Endothelial cell of umbilical vein (primary cell): Measurements from ENCODE around the gene FALEC. TPM values are rescaled to one million over a fixed set of nuclear protein-coding genes. Genes with fewer than 3 reads are reported as not detected.

ENCODE experiments used
- BruUV-seq: library from RNA; stranded (reverse); fragments of 400-500 nt; replicated peaks from 2 replicates; lab custom pipeline; 2021; lab: Mats Ljungman, UMichigan
- CTCF ChIA-PET: fragments of 300-600, 350-600 bp; sonication (Branson Sonifier 250); formaldehyde crosslinking; loops from one replicate; lab custom pipeline; 2021; ENCODE audit warnings: antibody characterized with exemption, inconsistent platforms; lab: Charles Lee
- POLR2A ChIA-PET: fragments of 300-600, 350-600 bp; sonication (Branson Sonifier 250); formaldehyde crosslinking; loops from one replicate; lab custom pipeline; 2021; ENCODE audit warnings: antibody characterized with exemption, inconsistent platforms; lab: Charles Lee
- DNase-seq: peaks from one replicate; pipeline ENCODE4 v3.0.0-alpha.2; 2011; ENCODE audit warnings: low read depth, low spot score
- FAIRE-seq: peaks from 2 replicates; lab custom pipeline; 2011; peaks lifted over from hg19 to GRCh38; lab: Jason Lieb, UNC
- H2AFZ ChIP-seq: 2 replicates; pipeline ENCODE4 v1.6.0; 2012; ENCODE audit warnings: low read depth, low read length, control low read depth, inconsistent platforms
- H3K27ac ChIP-seq: 2 replicates; pipeline ENCODE4 v1.5.1; 2011; ENCODE audit warnings: low read depth, mild to moderate bottlenecking, control low read depth, low read length, moderate library complexity; ENCODE audit not compliant: insufficient read depth
- H3K27me3 ChIP-seq, 2 experiments: 2 replicates each; pipeline versions ENCODE4 v1.6.0 to v1.6.1; 2011; ENCODE audit warnings: low read length in 2 of 2, mixed read lengths in 1 of 2; ENCODE audit not compliant: control insufficient read depth in 2 of 2, insufficient read depth in 2 of 2
- H3K36me3 ChIP-seq, 2 experiments: 2 replicates in 1 of 2; 3 replicates in 1 of 2; pipeline ENCODE4 v1.5.1; 2011; ENCODE audit warnings: low read length in 2 of 2, mild to moderate bottlenecking in 1 of 2, moderate library complexity in 1 of 2; ENCODE audit not compliant: control insufficient read depth in 2 of 2, insufficient read depth in 2 of 2; ENCODE audit errors: extremely low read depth in 1 of 2
- H3K4me1 ChIP-seq: 3 replicates; pipeline ENCODE4 v1.5.1; 2011; ENCODE audit warnings: mild to moderate bottlenecking, low read length; ENCODE audit not compliant: control insufficient read depth, insufficient read depth; ENCODE audit errors: extremely low read depth
- H3K4me2 ChIP-seq: 2 replicates; pipeline ENCODE4 v1.6.1; 2011; ENCODE audit warnings: low read length, control low read depth, mixed read lengths; ENCODE audit not compliant: insufficient read depth
- H3K4me3 ChIP-seq, 3 experiments: fragments of 200-600 bp in 1 of 3; sonication (generic), shearing (Covaris generic) in 1 of 3; replicated peaks in 1 of 3; 2 replicates each; pipeline ENCODE4 v1.5.1; 2011 to 2016; ENCODE audit warnings: control low read depth in 3 of 3, low read length in 3 of 3, mild to moderate bottlenecking in 2 of 3, inconsistent platforms in 1 of 3, low read depth in 1 of 3, moderate library complexity in 1 of 3; ENCODE audit not compliant: insufficient read depth in 1 of 3
- H3K79me2 ChIP-seq: 2 replicates; pipeline ENCODE4 v1.6.0; 2012; ENCODE audit warnings: low read length, inconsistent platforms; ENCODE audit not compliant: control insufficient read depth, insufficient read depth
- H3K9ac ChIP-seq: replicated peaks from 2 replicates; pipeline ENCODE3; 2011; ENCODE audit warnings: low read length, control low read depth; ENCODE audit not compliant: insufficient read depth; ENCODE audit errors: extremely low read depth
- H3K9me1 ChIP-seq: replicated peaks from 3 replicates; pipeline ENCODE4 v1.6.0; 2011; ENCODE audit warnings: mild to moderate bottlenecking, low read length; ENCODE audit not compliant: control insufficient read depth, insufficient read depth; ENCODE audit errors: extremely low read depth
- H3K9me3 ChIP-seq: replicated peaks from 2 replicates; pipeline ENCODE4 v1.5.1; 2012; ENCODE audit warnings: low read length, inconsistent platforms; ENCODE audit not compliant: control insufficient read depth, insufficient read depth
- H4K20me1 ChIP-seq: replicated peaks from 2 replicates; pipeline ENCODE3; 2011; ENCODE audit warnings: mild to moderate bottlenecking, low read length; ENCODE audit not compliant: control insufficient read depth, insufficient read depth; ENCODE audit errors: extremely low read depth
- EZH2 ChIP-seq: IDR thresholded peaks from 2 replicates; pipeline ENCODE4 v1.6.1; 2012; ENCODE audit warnings: borderline replicate concordance, low read depth, mild to moderate bottlenecking, moderate library complexity, low read length, inconsistent platforms; ENCODE audit not compliant: severe bottlenecking
- FOS ChIP-seq: IDR thresholded peaks from 2 replicates; pipeline ENCODE4 v1.6.1; 2011; ENCODE audit warnings: mild to moderate bottlenecking, low read length, moderate library complexity, borderline replicate concordance; ENCODE audit not compliant: insufficient read depth
- GATA2 ChIP-seq: IDR thresholded peaks from 2 replicates; pipeline ENCODE4 v1.7.0; 2011; ENCODE audit warnings: low read depth, mild to moderate bottlenecking, moderate library complexity, mixed read lengths, low read length; ENCODE audit not compliant: insufficient read length, insufficient read depth
- JUN ChIP-seq: IDR thresholded peaks from 2 replicates; pipeline ENCODE4 v1.6.1; 2011; ENCODE audit warnings: borderline replicate concordance, low read depth; ENCODE audit not compliant: insufficient read length, insufficient read depth
- MYC ChIP-seq: IDR thresholded peaks from one replicate; pipeline ENCODE4 v1.6.1; 2011; ENCODE audit warnings: mild to moderate bottlenecking, low read depth, low read length
- POLR2A ChIP-seq: IDR thresholded peaks from 2 replicates; pipeline ENCODE4 v1.6.1; 2012; ENCODE audit warnings: low read depth, mild to moderate bottlenecking, control low read depth, low read length
- POLR2AphosphoS5 ChIP-seq: IDR thresholded peaks from 2 replicates; pipeline ENCODE4 v1.6.1; 2012; ENCODE audit warnings: low read depth, mild to moderate bottlenecking, control low read depth, low read length, moderate library complexity; ENCODE audit not compliant: insufficient read depth
- dilution Hi-C: fragments of 300-500 bp; cut with MboI; formaldehyde crosslinking; loops from one replicate; pipeline ENCODE4 v1.15.0; 2019; ENCODE audit warnings: low sequenced_read_pairs; ENCODE audit not compliant: extremely low pct_ligation_motif_present
- intact Hi-C: fragments of 100-400 bp; cut with micrococcal nuclease; formaldehyde crosslinking; loops from one replicate; pipeline ENCODE4 v1.10.0; 2022
- polyA plus RNA-seq, 4 experiments: library from polyadenylated mRNA; depleted of rRNA in 3 of 4; stranded (reverse) in 3 of 4; unstranded in 1 of 4; fragments of >200 nt; gene quantifications; 2 replicates each; pipeline versions ENCODE4 v1.2.1 to v1.2.3, GENCODE V29; 2011 to 2012; ENCODE audit warnings: missing spikeins in 1 of 4
- total RNA-seq: library from RNA; stranded (reverse); gene quantifications from 2 replicates; pipeline ENCODE4 v1.2.3, GENCODE V29; 2021
- TF ChIP-seq, protein P1 (sequence below): IDR thresholded peaks from 2 replicates; pipeline ENCODE4 v1.6.1; 2011; ENCODE audit not compliant: insufficient read depth, insufficient read length
- TF ChIP-seq, protein P2 (sequence below), 2 donors: IDR thresholded peaks; 1 replicate in 1 of 2; 2 replicates in 1 of 2; pipeline ENCODE4 v1.5.1; 2011; ENCODE audit warnings: low read length in 2 of 2, mild to moderate bottlenecking in 2 of 2, moderate library complexity in 2 of 2, control low read depth in 1 of 2, inconsistent platforms in 1 of 2, low read depth in 1 of 2; ENCODE audit not compliant: insufficient read depth in 1 of 2; ENCODE audit errors: extremely low read depth in 1 of 2

Gene FALEC
- total and polyA plus RNA-seq, 2 donors (not counting 3 experiments of a cell fraction or from before 2014, with no cell fraction given), result not detected

DNA sequence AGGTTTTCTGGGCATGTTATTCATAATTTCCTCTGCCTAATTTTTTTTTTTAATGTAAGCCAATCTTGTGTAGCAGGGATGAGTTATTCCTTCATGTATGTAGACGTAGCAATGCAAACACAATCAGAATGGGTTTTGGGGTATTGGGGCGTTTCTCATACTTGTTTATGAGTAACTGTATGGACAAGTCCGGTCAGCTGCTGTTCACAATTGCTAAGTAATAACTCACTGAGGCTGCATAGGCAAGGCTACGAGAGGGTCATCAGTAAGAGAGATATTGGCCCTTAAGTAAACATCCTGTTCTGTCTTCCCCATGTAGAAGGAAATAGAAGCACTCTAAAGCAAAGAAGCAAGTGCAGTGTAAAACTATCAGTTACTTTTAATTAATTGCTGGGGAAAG is 37.8 kb upstream of the FALEC start:
- BruUV-seq, result no TSS peak
- Histone ChIP-seq H3K27me3 (no peaks in the 10 kb centered on the region), H3K9me1 (no peaks in the 10 kb centered on the region), H3K79me2 (no peaks in the 10 kb centered on the region), H3K4me2 (no peak overlapping the region), H3K27ac (no peak overlapping the region), H3K36me3 (no peaks in the 10 kb centered on the region), H3K4me3 (no peak overlapping the region), H3K4me1 (peaks cover 8% of the 10 kb centered on the region), H3K9ac (no peak overlapping the region), H2AFZ (no peak overlapping the region), H3K9me3 (no peaks in the 10 kb centered on the region), H4K20me1 (no peaks in the 10 kb centered on the region)
- DNase-seq (peak; percentile 36), FAIRE-seq (no peak)
- intact Hi-C loops (no loop called here), dilution Hi-C loops (no loop called here)
- POLR2A ChIA-PET, result no interaction called here
- CTCF ChIA-PET, result interaction anchor here (0.6 kb wide), 1 partner anchor 83 kb away, joined by 4 read pairs; no protein-coding TSS in a partner anchor
- TF ChIP-seq POLR2AphosphoS5, result no peak

DNA sequence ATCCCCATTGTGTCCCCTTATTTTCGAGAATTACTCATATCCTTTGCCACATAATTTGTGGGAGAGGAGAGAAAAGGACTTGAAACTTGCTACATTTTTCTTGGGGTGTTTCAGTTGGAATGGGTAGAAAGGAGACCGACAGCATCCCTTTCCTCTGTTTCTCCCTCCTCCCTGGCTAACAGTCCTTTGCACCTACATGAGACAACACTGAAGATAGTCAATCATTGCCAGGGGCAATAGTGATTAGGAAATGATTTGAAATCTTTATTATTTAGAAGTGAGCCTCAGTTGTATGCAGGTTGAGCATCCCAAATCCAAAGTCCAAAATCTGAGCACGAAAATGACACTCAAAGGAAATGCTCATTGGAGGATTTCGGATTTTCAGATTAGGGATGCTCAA is 36.2 kb upstream of the FALEC start:
- ChIA-PET CTCF (interaction anchor here (1.1 to 1.9 kb wide), 2 partner anchors 52 to 53 kb away, joined by 4 read pairs; no protein-coding TSS in a partner anchor), POLR2A (no interaction called here)
- H3K9me1 ChIP-seq, result no peaks in the 10 kb centered on the region
- H3K9me3 ChIP-seq, result no peaks in the 10 kb centered on the region
- no peak overlapping the region for H3K9ac ChIP-seq
- H4K20me1 ChIP-seq, result no peaks in the 10 kb centered on the region
- H3K4me1 ChIP-seq, result peaks cover 8% of the 10 kb centered on the region
- FAIRE-seq (no peak), DNase-seq (no peak)
- no peak overlapping the region for H3K27ac ChIP-seq
- intact Hi-C loops, result no loop called here
- H3K79me2 ChIP-seq, result no peaks in the 10 kb centered on the region
- no peak overlapping the region for H3K4me2 ChIP-seq
- no peaks in the 10 kb centered on the region for H3K27me3 ChIP-seq
- BruUV-seq, result no TSS peak
- no peaks in the 10 kb centered on the region for H3K36me3 ChIP-seq
- dilution Hi-C loops, result no loop called here
- no peak for TF ChIP-seq GATA2
- TF ChIP-seq, protein P1, sequence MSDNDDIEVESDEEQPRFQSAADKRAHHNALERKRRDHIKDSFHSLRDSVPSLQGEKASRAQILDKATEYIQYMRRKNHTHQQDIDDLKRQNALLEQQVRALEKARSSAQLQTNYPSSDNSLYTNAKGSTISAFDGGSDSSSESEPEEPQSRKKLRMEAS, result no peak
- no peak for TF ChIP-seq POLR2A
- no peak for TF ChIP-seq EZH2
- no peak for TF ChIP-seq JUN
- TF ChIP-seq, protein P2, sequence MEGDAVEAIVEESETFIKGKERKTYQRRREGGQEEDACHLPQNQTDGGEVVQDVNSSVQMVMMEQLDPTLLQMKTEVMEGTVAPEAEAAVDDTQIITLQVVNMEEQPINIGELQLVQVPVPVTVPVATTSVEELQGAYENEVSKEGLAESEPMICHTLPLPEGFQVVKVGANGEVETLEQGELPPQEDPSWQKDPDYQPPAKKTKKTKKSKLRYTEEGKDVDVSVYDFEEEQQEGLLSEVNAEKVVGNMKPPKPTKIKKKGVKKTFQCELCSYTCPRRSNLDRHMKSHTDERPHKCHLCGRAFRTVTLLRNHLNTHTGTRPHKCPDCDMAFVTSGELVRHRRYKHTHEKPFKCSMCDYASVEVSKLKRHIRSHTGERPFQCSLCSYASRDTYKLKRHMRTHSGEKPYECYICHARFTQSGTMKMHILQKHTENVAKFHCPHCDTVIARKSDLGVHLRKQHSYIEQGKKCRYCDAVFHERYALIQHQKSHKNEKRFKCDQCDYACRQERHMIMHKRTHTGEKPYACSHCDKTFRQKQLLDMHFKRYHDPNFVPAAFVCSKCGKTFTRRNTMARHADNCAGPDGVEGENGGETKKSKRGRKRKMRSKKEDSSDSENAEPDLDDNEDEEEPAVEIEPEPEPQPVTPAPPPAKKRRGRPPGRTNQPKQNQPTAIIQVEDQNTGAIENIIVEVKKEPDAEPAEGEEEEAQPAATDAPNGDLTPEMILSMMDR (IDR thresholded peaks at IDR 0.05; ENCODE audit: extremely low read depth in 1 of 2, insufficient read depth in 1 of 2, low read depth in 1 of 2, low read length in 2 of 2), result no peak
- no peak for TF ChIP-seq FOS
- no peak for TF ChIP-seq MYC
- TF ChIP-seq POLR2AphosphoS5, result no peak
- no peak overlapping the region for H2AFZ ChIP-seq
- no peak overlapping the region for H3K4me3 ChIP-seq
